ENCODE measurements around the gene USH2A. TPM values are rescaled to one million over a fixed set of nuclear protein-coding genes. Genes with fewer than 3 reads are reported as not detected.
"Not testable (repeated sequence)": the region's sequence is repeated elsewhere in the genome, so short reads cannot be mapped to it uniquely, and the experiment has no call there.

USH2A gene
- total RNA-seq, 4 donors from 2014 or later, result 0.14 TPM; not detected in 3

- Histone ChIP-seq H3K4me3 (no peak overlapping the region), H3K27ac (no peak overlapping the region), H3K4me1 (no peaks in the 10 kb centered on the region), H3K36me3 (no peaks in the 10 kb centered on the region), H3K9me3 (no peaks in the 10 kb centered on the region), H3K27me3 (no peaks in the 10 kb centered on the region)
- TF ChIP-seq CTCF (IDR thresholded peaks at IDR 0.05) (no peak), POLR2A (IDR thresholded peaks at IDR 0.05) (no peak)
- intact Hi-C loops (cut with DNase I; ENCODE audit: low total_unique reads), result no loop called here
- no peak for DNase-seq
Observed at GRCh38 chr1:216153130-216153529, 270.1 kb downstream of the USH2A start.

DNA sequence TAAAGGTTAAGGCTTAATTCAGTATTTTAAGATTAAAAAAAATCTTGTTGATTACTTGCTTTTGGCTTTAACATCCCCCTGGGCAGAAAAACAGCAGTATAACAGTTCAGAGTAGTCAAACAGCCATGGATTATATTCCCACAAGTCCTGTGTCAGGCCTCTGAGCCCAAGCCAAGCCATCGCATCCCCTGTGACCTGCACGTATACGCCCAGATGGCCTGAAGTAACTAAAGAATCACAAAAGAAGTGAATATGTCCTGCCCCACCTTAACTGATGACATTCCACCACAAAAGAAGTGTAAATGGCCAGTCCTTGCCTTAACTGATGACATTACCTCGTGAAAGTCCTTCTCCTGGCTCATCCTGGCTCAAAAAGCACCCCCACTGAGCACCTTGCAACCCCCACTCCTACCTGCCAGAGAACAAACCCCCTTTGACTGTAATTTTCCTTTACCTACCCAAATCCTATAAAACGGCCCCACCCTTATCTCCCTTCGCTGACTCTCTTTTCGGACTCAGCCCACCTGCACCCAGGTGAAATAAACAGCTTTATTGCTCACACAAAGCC, 277.7 kb downstream of the USH2A start:
- H3K9me3 ChIP-seq; H3K4me3 ChIP-seq; H3K27ac ChIP-seq; H3K36me3 ChIP-seq; DNase-seq; H3K27me3 ChIP-seq; intact Hi-C loops (cut with DNase I; ENCODE audit: low total_unique reads); H3K4me1 ChIP-seq: not testable (repeated sequence)

GRCh38 chr1:216144661-216145450, 278.4 kb downstream of the USH2A start:
- TF ChIP-seq POLR2A (IDR thresholded peaks at IDR 0.05), result no peak
- TF ChIP-seq CTCF (IDR thresholded peaks at IDR 0.05), result no peak
- no peaks in the 10 kb centered on the region for H3K27me3 ChIP-seq
- H3K4me3 ChIP-seq, result no peak overlapping the region
- no peaks in the 10 kb centered on the region for H3K9me3 ChIP-seq
- no peaks in the 10 kb centered on the region for H3K4me1 ChIP-seq
- no peak overlapping the region for H3K27ac ChIP-seq
- intact Hi-C loops (cut with DNase I; ENCODE audit: low total_unique reads), result no loop called here
- DNase-seq, result no peak
- no peaks in the 10 kb centered on the region for H3K36me3 ChIP-seq

- intact Hi-C loops (cut with DNase I; ENCODE audit: low total_unique reads), result no loop called here
- no peaks in the 10 kb centered on the region for H3K36me3 ChIP-seq
- no peaks in the 10 kb centered on the region for H3K9me3 ChIP-seq
- TF ChIP-seq CTCF (IDR thresholded peaks at IDR 0.05) (no peak), POLR2A (IDR thresholded peaks at IDR 0.05) (no peak)
- H3K4me3 ChIP-seq, result no peak overlapping the region
- H3K4me1 ChIP-seq, result no peaks in the 10 kb centered on the region
- no peaks in the 10 kb centered on the region for H3K27me3 ChIP-seq
- no peak for DNase-seq
- H3K27ac ChIP-seq, result no peak overlapping the region
Observed at GRCh38 chr1:216142921-216143320, 280.3 kb downstream of the USH2A start.

GRCh38 chr1:216140730-216141524, 282.3 kb downstream of the USH2A start:
- TF ChIP-seq CTCF (IDR thresholded peaks at IDR 0.05) (no peak), POLR2A (IDR thresholded peaks at IDR 0.05) (no peak)
- DNase-seq, result no peak
- no peaks in the 10 kb centered on the region for H3K36me3 ChIP-seq
- no peaks in the 10 kb centered on the region for H3K27me3 ChIP-seq
- intact Hi-C loops (cut with DNase I; ENCODE audit: low total_unique reads), result no loop called here
- H3K27ac ChIP-seq, result no peak overlapping the region
- H3K9me3 ChIP-seq, result no peaks in the 10 kb centered on the region
- no peaks in the 10 kb centered on the region for H3K4me1 ChIP-seq
- no peak overlapping the region for H3K4me3 ChIP-seq
